GM12878 (cell line): Measurements from ENCODE around the gene PTGR2.

Experiments used
- CHD4 ChIP-seq: fragments of 200-600 bp; sonication (generic); IDR thresholded peaks from 2 replicates; pipeline ENCODE4 v1.6.1; 2016; ENCODE audit warnings: mild to moderate bottlenecking
- EGR1 ChIP-seq, 2 experiments: IDR thresholded peaks; 1 replicate in 1 of 2; 2 replicates in 1 of 2; pipeline ENCODE4 v1.6.1; 2011 to 2012; ENCODE audit warnings: low read depth in 2 of 2, low read length in 2 of 2, borderline replicate concordance in 1 of 2, mild to moderate bottlenecking in 1 of 2, moderate library complexity in 1 of 2
- EP300 ChIP-seq, 2 experiments: fragments of 150-350 bp in 1 of 2; IDR thresholded peaks; 2 replicates each; pipeline ENCODE4 v1.6.1; 2011 to 2012; ENCODE audit warnings: low read depth in 2 of 2, low read length in 2 of 2, borderline replicate concordance in 1 of 2, improper control_type of control experiment in 1 of 2, inconsistent platforms in 1 of 2; ENCODE audit not compliant: control insufficient read depth in 1 of 2
- GABPA ChIP-seq: IDR thresholded peaks from 2 replicates; pipeline ENCODE4 v1.6.1; 2014; ENCODE audit warnings: antibody characterized with exemption, low read depth, mild to moderate bottlenecking, inconsistent platforms
- GATAD2B ChIP-seq: fragments of 450-650 bp; conservative IDR thresholded peaks from 2 replicates; pipeline ENCODE4 v1.6.1; 2017; ENCODE audit warnings: low read depth, mild to moderate bottlenecking, moderate library complexity
- HCFC1 ChIP-seq: fragments of 150-350 bp; IDR thresholded peaks from 2 replicates; pipeline ENCODE4 v1.6.1; 2014; ENCODE audit warnings: low read length
- KDM1A ChIP-seq: fragments of 200-600 bp; sonication (generic); IDR thresholded peaks from 2 replicates; pipeline ENCODE4 v1.6.1; 2016; ENCODE audit warnings: borderline replicate concordance
- SMAD1 ChIP-seq: fragments of 450-650 bp; IDR thresholded peaks from 2 replicates; pipeline ENCODE4 v1.6.1; 2018; ENCODE audit warnings: mild to moderate bottlenecking, low read depth; ENCODE audit not compliant: partially characterized antibody
- SMC3 ChIP-seq: IDR thresholded peaks from 2 replicates; pipeline ENCODE4 v1.6.1; 2011; ENCODE audit warnings: low read length, improper control_type of control experiment, borderline replicate concordance
- SUZ12 ChIP-seq: fragments of 200-600 bp; sonication (generic); IDR thresholded peaks from one replicate; pipeline ENCODE4 v1.6.1; 2018; ENCODE audit warnings: antibody characterized with exemption, mild to moderate bottlenecking; ENCODE audit not compliant: unreplicated experiment
- TF ChIP-seq, protein P1 (sequence below), 3 experiments: IDR thresholded peaks in 2 of 3; conservative IDR thresholded peaks in 1 of 3; 2 replicates each; pipeline ENCODE4 v1.5.1; 2011; ENCODE audit warnings: low read depth in 3 of 3, low read length in 3 of 3, mild to moderate bottlenecking in 3 of 3, control low read depth in 2 of 3, moderate library complexity in 2 of 3, inconsistent platforms in 1 of 3, mixed read lengths in 1 of 3; ENCODE audit not compliant: control insufficient read depth in 2 of 3, insufficient read depth in 1 of 3; ENCODE audit errors: extremely low read depth in 1 of 3
- TF ChIP-seq, protein P2 (sequence below): IDR thresholded peaks from 2 replicates; pipeline ENCODE4 v1.6.1; 2012; ENCODE audit warnings: mild to moderate bottlenecking, low read depth, low read length

DNA sequence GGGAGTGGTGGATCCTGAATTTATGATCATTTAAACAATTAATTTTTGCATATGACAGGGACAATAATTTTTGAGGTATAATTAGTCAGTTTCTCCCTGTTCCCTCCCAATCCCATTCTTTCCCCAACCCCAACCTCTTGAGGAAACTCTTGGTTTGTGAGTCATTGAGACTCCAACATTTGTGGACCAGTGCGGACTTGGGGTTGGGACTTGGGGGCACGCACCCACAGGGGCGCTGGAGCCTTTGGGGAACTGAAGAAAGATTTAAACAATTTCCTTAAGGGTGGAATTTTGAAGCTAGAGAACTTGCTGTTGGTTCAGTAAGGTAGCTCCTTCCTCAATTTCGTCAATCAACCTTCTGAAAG lies 17.4 kb upstream of the PTGR2 start:
- TF ChIP-seq GATAD2B (no peak), SMC3 (no peak), GABPA (no peak), CHD4 (no peak), HCFC1 (no peak), EGR1 (IDR thresholded peaks at IDR 0.05; ENCODE audit: borderline replicate concordance in 1 of 2, low read depth in 2 of 2, low read length in 2 of 2) (no peak), KDM1A (no peak), SMAD1 (no peak), EP300 (IDR thresholded peaks at IDR 0.05; ENCODE audit: borderline replicate concordance in 1 of 2, control insufficient read depth in 1 of 2, low read depth in 2 of 2, low read length in 2 of 2) (no peak), SUZ12 (no peak)
- TF ChIP-seq, protein P1, sequence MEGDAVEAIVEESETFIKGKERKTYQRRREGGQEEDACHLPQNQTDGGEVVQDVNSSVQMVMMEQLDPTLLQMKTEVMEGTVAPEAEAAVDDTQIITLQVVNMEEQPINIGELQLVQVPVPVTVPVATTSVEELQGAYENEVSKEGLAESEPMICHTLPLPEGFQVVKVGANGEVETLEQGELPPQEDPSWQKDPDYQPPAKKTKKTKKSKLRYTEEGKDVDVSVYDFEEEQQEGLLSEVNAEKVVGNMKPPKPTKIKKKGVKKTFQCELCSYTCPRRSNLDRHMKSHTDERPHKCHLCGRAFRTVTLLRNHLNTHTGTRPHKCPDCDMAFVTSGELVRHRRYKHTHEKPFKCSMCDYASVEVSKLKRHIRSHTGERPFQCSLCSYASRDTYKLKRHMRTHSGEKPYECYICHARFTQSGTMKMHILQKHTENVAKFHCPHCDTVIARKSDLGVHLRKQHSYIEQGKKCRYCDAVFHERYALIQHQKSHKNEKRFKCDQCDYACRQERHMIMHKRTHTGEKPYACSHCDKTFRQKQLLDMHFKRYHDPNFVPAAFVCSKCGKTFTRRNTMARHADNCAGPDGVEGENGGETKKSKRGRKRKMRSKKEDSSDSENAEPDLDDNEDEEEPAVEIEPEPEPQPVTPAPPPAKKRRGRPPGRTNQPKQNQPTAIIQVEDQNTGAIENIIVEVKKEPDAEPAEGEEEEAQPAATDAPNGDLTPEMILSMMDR (IDR thresholded peaks at IDR 0.05 in 2 of 3, conservative IDR thresholded peaks at IDR 0.05 in 1 of 3; ENCODE audit: control insufficient read depth in 2 of 3, extremely low read depth in 1 of 3, insufficient read depth in 1 of 3, low read depth in 3 of 3, low read length in 3 of 3) = no peak
- TF ChIP-seq, protein P2, sequence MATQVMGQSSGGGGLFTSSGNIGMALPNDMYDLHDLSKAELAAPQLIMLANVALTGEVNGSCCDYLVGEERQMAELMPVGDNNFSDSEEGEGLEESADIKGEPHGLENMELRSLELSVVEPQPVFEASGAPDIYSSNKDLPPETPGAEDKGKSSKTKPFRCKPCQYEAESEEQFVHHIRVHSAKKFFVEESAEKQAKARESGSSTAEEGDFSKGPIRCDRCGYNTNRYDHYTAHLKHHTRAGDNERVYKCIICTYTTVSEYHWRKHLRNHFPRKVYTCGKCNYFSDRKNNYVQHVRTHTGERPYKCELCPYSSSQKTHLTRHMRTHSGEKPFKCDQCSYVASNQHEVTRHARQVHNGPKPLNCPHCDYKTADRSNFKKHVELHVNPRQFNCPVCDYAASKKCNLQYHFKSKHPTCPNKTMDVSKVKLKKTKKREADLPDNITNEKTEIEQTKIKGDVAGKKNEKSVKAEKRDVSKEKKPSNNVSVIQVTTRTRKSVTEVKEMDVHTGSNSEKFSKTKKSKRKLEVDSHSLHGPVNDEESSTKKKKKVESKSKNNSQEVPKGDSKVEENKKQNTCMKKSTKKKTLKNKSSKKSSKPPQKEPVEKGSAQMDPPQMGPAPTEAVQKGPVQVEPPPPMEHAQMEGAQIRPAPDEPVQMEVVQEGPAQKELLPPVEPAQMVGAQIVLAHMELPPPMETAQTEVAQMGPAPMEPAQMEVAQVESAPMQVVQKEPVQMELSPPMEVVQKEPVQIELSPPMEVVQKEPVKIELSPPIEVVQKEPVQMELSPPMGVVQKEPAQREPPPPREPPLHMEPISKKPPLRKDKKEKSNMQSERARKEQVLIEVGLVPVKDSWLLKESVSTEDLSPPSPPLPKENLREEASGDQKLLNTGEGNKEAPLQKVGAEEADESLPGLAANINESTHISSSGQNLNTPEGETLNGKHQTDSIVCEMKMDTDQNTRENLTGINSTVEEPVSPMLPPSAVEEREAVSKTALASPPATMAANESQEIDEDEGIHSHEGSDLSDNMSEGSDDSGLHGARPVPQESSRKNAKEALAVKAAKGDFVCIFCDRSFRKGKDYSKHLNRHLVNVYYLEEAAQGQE = no peak
